Thyroid gland (tissue), 4 donors: ENCODE data around the gene FGFBP1. TPM values are rescaled to one million over a fixed set of nuclear protein-coding genes. Genes with fewer than 3 reads are reported as not detected.

Source experiments
- DNase-seq, 2 donors: peaks; one replicate each; pipeline ENCODE4 v3.0.0-alpha.2; 2019
- H3K27ac ChIP-seq, 3 donors: fragments of 200-600 bp; sonication (generic); 1 replicate in 2 of 3; 2 replicates in 1 of 3; pipeline ENCODE4 v1.5.1; 2016 to 2019; ENCODE audit warnings: mild to moderate bottlenecking in 1 of 3, moderate library complexity in 1 of 3
- H3K27me3 ChIP-seq: fragments of 200-600 bp; sonication (generic); one replicate; pipeline ENCODE4 v1.5.1; 2019
- H3K36me3 ChIP-seq, 2 donors: fragments of 200-600 bp; sonication (generic); one replicate each; pipeline ENCODE4 v1.5.1; 2016 to 2019
- H3K4me1 ChIP-seq, 2 donors: fragments of 200-600 bp; sonication (generic); one replicate each; pipeline ENCODE4 v1.5.1; 2017 to 2019
- H3K4me3 ChIP-seq, 3 donors: fragments of 200-600 bp; sonication (generic); replicated peaks in 1 of 3; 1 replicate in 2 of 3; 2 replicates in 1 of 3; pipeline ENCODE4 v1.5.1; 2016; ENCODE audit warnings: mild to moderate bottlenecking in 1 of 3
- H3K9me3 ChIP-seq: fragments of 200-600 bp; sonication (generic); one replicate; pipeline ENCODE4 v1.5.1; 2017
- POLR2A ChIP-seq, 2 donors: fragments of 450-650 bp; IDR thresholded peaks; one replicate each; pipeline ENCODE4 v1.6.1; 2017; ENCODE audit warnings: antibody characterized with exemption in 2 of 2, mild to moderate bottlenecking in 2 of 2, moderate library complexity in 1 of 2
- WGBS, 2 donors: methylation state at CpG; one replicate each; pipeline ENCODE4 v1.1.5; 2017; 5-methylcytosine and 5-hydroxymethylcytosine counted together
- intact Hi-C: fragments of 100-400 bp; cut with DNase I; formaldehyde crosslinking; loops from one replicate; pipeline ENCODE4 v1.15.1; 2023
- total RNA-seq, 4 donors: library from RNA; depleted of rRNA; stranded (reverse); fragments of >200 nt; gene quantifications; one replicate each; pipeline ENCODE4 v1.2.3, GENCODE V29; 2016
- TF ChIP-seq, protein P1 (sequence below), 6 experiments: fragments of 200-600 bp in 3 of 6; fragments of 450-650 bp in 3 of 6; sonication (generic) in 3 of 6; IDR thresholded peaks; one replicate each; pipeline ENCODE4 v1.5.1; 2016 to 2019; ENCODE audit warnings: antibody characterized with exemption in 6 of 6, mild to moderate bottlenecking in 2 of 6, inconsistent platforms in 1 of 6, moderate library complexity in 1 of 6

FGFBP1 gene
- total RNA-seq, 4 donors from 2014 or later, result 0.22 to 2.3 (median 0.44) TPM; not detected in 1

DNA sequence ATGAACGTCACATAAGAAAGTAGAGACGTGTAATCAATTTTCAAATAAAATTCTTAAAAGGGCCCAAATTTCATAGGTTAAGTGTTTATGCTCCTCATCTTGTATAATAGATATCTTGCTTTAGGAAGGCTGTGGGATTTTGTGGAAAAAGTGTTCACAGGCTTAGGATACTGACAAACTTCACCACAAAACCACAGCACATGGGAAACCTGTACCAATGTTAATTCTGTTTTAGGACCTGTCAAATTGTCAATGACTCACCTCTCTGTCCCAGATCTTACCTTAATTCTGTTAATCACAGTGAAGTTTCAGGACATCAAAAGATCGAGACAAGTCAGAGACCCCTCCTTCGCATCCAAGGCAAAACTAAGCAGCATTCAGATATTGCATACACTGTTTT lies 24.2 kb downstream of the FGFBP1 start:
- intact Hi-C loops, result no loop called here
- Histone ChIP-seq H3K4me1 (no peaks in the 10 kb centered on the region), H3K9me3 (no peaks in the 10 kb centered on the region), H3K27ac (no peak overlapping the region), H3K27me3 (no peaks in the 10 kb centered on the region), H3K4me3 (no peak overlapping the region), H3K36me3 (no peaks in the 10 kb centered on the region)
- WGBS, 2 donors, result 97 to 98% methylated on average over 4 of the region's 4 CpGs
- no peak for TF ChIP-seq POLR2A (IDR thresholded peaks at IDR 0.05)
- TF ChIP-seq, protein P1, sequence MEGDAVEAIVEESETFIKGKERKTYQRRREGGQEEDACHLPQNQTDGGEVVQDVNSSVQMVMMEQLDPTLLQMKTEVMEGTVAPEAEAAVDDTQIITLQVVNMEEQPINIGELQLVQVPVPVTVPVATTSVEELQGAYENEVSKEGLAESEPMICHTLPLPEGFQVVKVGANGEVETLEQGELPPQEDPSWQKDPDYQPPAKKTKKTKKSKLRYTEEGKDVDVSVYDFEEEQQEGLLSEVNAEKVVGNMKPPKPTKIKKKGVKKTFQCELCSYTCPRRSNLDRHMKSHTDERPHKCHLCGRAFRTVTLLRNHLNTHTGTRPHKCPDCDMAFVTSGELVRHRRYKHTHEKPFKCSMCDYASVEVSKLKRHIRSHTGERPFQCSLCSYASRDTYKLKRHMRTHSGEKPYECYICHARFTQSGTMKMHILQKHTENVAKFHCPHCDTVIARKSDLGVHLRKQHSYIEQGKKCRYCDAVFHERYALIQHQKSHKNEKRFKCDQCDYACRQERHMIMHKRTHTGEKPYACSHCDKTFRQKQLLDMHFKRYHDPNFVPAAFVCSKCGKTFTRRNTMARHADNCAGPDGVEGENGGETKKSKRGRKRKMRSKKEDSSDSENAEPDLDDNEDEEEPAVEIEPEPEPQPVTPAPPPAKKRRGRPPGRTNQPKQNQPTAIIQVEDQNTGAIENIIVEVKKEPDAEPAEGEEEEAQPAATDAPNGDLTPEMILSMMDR (IDR thresholded peaks at IDR 0.05), result no peak
- no peak for DNase-seq

GRCh38 chr4:15913631-15913970 lies 24.9 kb downstream of the FGFBP1 start:
- H3K4me3 ChIP-seq, result no peak overlapping the region
- H3K9me3 ChIP-seq, result no peaks in the 10 kb centered on the region
- TF ChIP-seq POLR2A (IDR thresholded peaks at IDR 0.05), result no peak
- TF ChIP-seq, protein P1 (IDR thresholded peaks at IDR 0.05), result no peak
- no peaks in the 10 kb centered on the region for H3K36me3 ChIP-seq
- DNase-seq, result no peak
- H3K4me1 ChIP-seq, result no peaks in the 10 kb centered on the region
- intact Hi-C loops, result no loop called here
- H3K27me3 ChIP-seq, result no peaks in the 10 kb centered on the region
- H3K27ac ChIP-seq, result no peak overlapping the region
- WGBS, 2 donors, result 69 to 73% methylated on average over 2 of the region's 2 CpGs

DNA sequence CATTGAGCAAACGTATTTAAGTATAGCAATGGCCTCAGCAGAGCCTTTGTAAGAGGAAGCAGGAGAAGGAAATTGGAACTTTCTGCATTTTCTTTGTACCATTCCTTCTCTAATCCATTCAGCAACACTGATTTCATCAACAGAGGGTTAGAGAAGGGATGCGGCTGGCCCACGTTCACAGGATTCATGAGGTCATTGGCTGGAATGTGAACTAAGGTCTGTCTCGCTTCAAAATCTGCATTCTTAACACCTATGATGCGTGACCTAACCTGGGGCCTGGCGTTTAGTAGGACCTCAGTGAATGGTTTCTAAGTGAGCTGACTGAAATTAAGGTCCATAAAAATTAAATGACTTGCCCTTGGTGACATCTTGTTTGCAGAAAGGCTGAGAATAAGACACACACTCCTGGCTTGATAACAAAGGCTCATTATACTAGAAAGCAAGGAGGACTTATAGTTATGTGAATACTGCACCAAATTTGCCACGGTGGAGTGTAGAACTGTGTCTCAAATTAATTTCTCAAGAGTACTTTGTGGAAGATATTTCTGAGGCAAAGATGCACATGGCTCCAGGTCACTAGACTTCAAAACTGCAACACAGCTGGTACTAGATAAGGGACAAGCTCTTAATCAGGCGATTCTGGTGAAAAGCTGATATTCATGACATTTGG lies 25.4 kb downstream of the FGFBP1 start:
- Histone ChIP-seq H3K27ac (no peak overlapping the region), H3K36me3 (no peaks in the 10 kb centered on the region), H3K4me1 (no peaks in the 10 kb centered on the region), H3K4me3 (no peak overlapping the region), H3K9me3 (no peaks in the 10 kb centered on the region), H3K27me3 (no peaks in the 10 kb centered on the region)
- intact Hi-C loops, result no loop called here
- no peak for DNase-seq
- WGBS, 2 donors, result 74 to 82% methylated on average over 8 of the region's 8 CpGs
- TF ChIP-seq, protein P1 (IDR thresholded peaks at IDR 0.05), result no peak
- TF ChIP-seq POLR2A (IDR thresholded peaks at IDR 0.05), result no peak

DNA sequence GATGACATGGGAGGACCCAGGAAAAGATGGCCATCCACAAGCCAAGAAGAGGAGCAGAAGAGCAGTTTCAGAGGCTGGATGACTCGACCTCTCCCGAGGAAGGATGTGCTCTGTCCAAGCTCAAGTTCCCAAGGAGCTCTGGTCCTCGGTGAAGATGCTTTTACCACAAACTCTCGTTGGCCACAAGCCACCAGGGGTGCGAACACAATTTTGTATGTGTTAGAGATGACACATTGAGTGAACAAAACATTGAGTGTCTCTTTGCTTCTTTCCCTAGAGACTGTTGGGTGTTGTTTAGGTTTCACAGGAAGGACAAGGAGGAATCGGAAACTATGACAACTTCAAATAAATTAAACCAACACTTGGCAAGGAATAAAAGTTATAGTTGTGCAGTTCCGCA lies 26.3 kb downstream of the FGFBP1 start:
- no peak overlapping the region for H3K27ac ChIP-seq
- H3K27me3 ChIP-seq, result no peaks in the 10 kb centered on the region
- no peaks in the 10 kb centered on the region for H3K4me1 ChIP-seq
- intact Hi-C loops, result no loop called here
- H3K4me3 ChIP-seq, result no peak overlapping the region
- H3K36me3 ChIP-seq, result no peaks in the 10 kb centered on the region
- WGBS, 2 donors, result 64 to 82% methylated on average over 7 of the region's 7 CpGs
- TF ChIP-seq, protein P1 (IDR thresholded peaks at IDR 0.05), result no peak
- TF ChIP-seq POLR2A (IDR thresholded peaks at IDR 0.05), result no peak
- DNase-seq, result no peak
- H3K9me3 ChIP-seq, result no peaks in the 10 kb centered on the region

DNA sequence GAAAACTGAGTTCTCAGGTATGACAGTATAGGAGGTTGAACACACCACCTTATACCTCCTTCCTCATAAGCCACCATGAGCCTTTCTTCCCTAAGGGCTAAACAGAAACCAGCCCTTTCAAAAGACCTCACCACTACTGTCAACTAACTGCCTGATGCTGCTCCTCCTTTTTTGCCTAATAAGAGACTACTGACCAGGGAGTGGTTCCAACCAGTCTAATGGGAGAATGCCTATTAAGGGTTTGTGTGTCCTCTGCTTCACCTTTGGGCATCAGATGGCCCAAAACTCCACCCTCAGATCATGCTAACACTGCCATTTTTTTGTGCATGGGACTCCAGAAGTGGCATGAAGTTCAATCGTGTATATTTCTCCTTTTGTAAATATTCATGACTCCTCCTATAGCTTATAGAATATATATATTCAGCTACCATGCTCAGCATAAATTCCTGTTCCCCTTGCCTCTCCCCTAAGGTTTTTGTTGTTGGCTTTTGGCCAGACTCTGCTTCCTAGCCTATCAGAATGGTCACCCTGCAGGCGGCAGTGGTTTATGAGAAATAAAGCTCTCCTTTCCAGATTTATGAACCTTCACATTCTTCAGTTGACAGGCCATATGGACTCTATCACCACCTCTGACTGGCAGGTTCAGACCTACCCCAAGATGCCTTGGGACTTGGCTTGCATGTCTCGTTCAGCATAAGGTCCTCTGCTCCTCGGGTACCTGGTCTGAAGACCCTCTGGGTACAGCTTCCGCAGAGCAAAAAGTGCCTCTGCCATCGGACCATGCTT lies 28.2 kb downstream of the FGFBP1 start:
- H3K27ac ChIP-seq, result no peak overlapping the region
- H3K9me3 ChIP-seq, result no peaks in the 10 kb centered on the region
- DNase-seq, result no peak
- H3K4me1 ChIP-seq, result no peaks in the 10 kb centered on the region
- H3K36me3 ChIP-seq, result no peaks in the 10 kb centered on the region
- no peaks in the 10 kb centered on the region for H3K27me3 ChIP-seq
- intact Hi-C loops, result no loop called here
- 86 to 87% methylated on average over 6 of the region's 6 CpGs for WGBS, 2 donors
- H3K4me3 ChIP-seq, result no peak overlapping the region
- TF ChIP-seq, protein P1 (IDR thresholded peaks at IDR 0.05), result no peak
- no peak for TF ChIP-seq POLR2A (IDR thresholded peaks at IDR 0.05)
